HG03565 (cell line): ENCODE measurements around the gene TMEM205.

Source experiments
- ATAC-seq: cut with Tn5 transposase; IDR thresholded peaks from one replicate; pipeline ENCODE4 v1.9.1; 2021; ENCODE audit warnings: mild to moderate bottlenecking, moderate library complexity; ENCODE audit not compliant: unreplicated experiment

Gene TMEM205

DNA sequence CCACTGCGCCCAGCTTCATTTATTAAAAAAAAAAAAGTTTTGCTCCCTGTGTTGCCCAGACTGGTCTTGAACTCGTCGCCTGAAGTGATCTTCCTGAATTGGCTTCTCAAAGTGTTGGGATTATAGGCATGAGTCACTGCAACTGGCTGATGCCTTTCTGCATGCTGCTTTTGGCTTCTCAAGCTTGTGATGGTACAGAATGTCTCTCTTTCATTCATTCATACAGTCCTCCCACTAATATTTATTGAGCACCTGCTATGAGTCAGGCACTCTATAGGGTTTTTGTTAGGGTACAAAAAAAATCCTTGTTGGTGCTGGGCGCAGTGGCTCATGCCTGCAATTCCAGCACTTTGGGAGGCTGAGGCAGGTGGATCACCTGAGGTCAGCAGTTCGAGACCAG, 41.1 kb downstream of the TMEM205 start:
- ATAC-seq, result no peak

DNA sequence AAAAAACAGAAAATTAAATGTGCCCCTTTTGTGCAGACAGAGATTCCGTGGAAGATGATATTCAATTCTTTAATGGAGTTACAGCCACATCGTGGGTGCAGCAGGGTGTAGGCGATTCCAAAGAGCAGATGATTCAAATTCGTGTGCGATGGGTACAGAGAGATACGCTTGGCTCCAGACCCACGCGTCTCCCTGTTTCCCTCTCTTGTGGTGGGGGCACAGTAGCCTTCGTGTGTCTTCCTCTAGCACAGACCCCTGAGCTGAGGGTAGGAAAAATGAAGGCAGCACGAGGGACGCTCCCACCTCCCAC, 45.3 kb downstream of the TMEM205 start:
- ATAC-seq, result no peak

DNA sequence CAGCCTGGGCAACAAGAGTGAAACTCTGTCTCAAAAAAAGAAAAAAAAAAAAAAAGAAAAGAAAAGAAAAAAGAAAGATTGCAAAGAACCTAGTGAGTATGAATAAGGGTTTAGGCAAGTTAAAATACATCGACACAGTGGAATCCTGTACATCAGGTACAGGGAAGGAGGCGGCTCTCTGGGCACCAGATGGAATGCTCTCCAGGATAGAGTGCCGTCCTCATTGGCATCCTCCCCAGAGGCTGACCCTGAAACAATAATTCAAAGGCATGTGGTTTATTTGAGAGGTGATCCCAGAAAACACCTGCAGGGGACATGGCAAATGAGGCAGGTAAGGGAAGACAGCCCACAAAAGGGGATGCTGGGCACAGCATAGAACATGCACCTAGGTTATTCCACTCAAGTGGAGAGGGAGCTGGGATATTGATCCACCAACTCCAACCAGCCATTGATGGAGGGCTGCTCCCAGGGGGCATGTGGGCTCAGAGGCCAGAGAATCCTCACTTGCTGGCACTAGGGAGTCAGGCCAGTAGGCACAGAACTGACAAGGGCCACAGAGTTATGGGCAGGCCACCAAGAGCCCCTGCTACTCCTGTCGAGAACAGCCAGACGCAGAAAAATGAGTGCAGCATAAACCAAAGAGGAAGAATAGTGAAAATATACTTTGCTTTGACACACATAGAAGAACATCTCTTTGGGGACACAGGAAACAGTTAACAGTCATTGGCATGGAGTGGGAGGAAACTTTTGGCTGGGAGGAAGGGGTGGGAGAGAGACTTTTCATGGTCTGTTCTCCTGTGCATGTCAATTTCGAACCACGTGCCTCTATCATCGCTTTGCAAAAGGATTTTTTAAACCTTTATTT, 45.9 kb downstream of the TMEM205 start:
- no peak for ATAC-seq

DNA sequence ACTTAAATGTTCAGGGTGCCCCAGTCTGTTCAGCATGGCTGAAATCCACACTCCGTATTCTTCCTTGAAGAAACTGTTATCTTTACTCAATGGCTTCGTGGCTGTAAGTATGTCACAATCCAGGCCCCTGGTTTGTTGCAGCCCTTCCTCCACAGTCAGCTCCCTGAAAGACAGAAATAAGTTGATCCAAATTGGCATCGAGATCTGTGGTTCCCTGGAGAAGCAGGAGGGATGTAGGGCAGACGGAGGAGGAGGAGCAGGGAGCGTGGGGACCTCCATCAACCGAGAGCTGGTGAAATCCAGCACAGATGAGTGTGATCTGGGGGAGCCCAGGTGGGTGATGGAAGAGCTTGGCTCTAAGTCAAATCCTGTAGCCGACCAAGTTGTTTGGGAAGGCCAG, 49.8 kb downstream of the TMEM205 start:
- ATAC-seq, result no peak

DNA sequence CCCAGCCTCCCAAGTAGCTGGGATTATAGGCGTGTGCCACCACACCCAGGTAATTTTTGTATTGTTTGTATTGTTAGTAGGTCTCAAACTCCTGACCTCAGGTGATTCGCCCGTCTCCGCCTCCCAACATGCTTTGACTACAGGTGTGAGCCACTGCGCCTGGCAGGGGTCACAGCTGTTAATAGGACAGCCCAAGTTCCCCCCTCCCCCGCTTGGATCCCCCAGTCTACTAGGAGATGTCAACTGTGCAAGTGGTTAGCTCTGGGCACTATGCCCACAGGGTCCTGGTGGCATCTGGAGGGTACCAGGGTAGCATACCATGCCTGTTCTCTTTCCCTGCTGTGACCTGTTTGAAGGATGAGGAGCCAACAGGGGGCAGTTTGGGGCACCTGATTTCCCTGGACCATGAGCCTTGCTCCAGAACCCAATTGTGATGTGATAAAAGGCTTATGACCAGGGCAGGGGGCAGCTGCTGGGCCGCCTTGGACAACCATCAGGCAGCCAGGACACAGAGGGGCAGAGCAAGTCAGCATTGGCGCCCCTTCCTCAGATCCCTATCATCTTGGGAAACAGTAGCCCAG, 50.3 kb downstream of the TMEM205 start, which contains the start of gene TSPAN16:
Gene TSPAN16 (plus strand): TSS at position 496 of the 581 bp plus-strand sequence. CDS start 138 bp downstream, outside the sequence.
- ATAC-seq, result no peak

DNA sequence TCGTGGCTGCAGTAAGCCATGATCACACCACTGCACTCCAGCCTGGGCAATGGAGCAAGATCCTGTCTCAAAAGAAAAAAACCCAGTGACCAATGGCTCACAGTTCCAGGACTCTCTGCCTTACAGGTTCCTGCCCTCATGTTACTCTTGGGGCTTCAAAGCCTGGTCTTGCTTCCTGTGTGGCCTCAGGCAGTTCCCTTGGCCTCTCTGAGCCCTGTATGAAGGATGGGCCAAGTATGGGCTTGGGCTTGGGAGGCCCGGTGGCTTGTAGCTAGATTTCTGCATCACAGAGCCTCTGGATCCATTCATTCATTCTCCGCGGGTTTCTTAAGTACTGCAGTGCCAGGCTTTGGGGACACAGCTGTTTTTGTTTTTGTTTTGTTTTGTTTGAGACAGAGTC, 50.9 kb downstream of the TMEM205 start:
- ATAC-seq, result no peak

DNA sequence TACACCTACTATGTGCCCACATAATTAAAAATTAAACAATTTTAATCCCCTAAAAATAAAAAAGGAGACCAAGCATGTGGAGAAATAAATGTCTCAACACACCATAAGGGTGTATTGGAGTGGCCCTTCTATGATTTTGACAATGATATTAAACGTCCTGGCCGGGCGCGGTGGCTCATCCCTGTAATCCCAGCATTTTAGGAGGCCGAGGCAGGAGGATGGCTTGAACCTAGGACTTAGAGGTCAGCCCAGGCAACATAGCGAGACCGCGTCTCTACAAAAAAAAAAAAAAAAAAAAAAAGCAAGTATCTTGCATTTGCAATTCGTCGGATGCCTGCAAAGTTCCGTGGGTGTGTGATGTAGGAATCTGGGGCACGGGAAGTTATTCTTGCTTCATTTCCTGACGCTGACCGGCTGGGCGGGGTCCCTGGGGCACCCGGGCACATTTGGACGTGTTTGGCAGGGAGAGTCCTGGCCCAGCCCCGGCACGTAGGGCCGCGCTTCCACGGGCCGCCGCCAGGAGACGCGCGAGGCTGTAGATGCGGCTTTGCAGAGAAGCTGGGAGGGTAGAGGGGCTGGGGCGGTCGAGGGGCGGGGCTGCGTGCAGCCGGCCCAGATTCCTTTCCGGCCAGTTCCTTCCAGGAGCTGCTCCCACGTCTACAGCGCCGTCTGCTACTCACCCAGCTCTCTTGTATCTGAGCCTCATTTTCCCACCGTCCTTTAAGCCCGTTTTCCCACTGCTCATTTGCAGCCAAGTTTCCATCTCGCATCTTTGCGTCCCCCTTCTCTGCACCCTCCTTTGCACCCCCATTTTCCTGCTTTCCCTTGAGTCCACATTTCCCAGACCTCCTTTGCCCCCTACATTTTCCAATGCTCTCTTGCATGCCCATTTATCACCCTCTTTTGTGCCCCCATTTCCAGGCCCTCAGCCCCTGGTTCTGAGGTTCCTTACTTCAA, 52.4 kb downstream of the TMEM205 start:
- ATAC-seq, result no peak
